HepG2 (cell line): Measurements from ENCODE around the gene TNS4. TPM values are rescaled to one million over a fixed set of nuclear protein-coding genes. Genes with fewer than 3 reads are reported as not detected.

Source experiments
- ATAC-seq: fragments of 200-7000 bp; cut with Tn5 transposase; 3 replicates; pipeline ENCODE4 v1.9.1; 2020; ENCODE audit warnings: mild to moderate bottlenecking, moderate library complexity
- BruUV-seq: library from RNA; stranded (reverse); fragments of 400-500 nt; replicated peaks from 2 replicates; lab custom pipeline; 2021; lab: Mats Ljungman, UMichigan
- CTCF ChIA-PET: fragments of 300-600 bp; formaldehyde crosslinking; extraction: SDS; loops from one replicate; lab custom pipeline; 2021; ENCODE audit warnings: low total read pairs, inconsistent platforms, low intra/inter-chr PET ratio; lab: Yijun Ruan, JAX
- POLR2A ChIA-PET: fragments of 350-600 bp; sonication (Branson Sonifier 250); formaldehyde crosslinking; loops from one replicate; lab custom pipeline; 2020; ENCODE audit warnings: antibody characterized with exemption, inconsistent platforms; lab: Yijun Ruan, JAX
- DNase-seq: peaks from one replicate; pipeline ENCODE4 v3.0.0-alpha.2; 2015; ENCODE audit warnings: low spot score
- FAIRE-seq: peaks from 3 replicates; lab custom pipeline; 2011; peaks lifted over from hg19 to GRCh38; lab: Jason Lieb, UNC
- H2AFZ ChIP-seq: one replicate; pipeline ENCODE4 v1.6.1; 2011; ENCODE audit warnings: low read length, inconsistent platforms
- H3K27ac ChIP-seq: fragments of 300-600 bp; 3 replicates; pipeline ENCODE4 v1.8.0; 2011; ENCODE audit warnings: mixed run types, mild to moderate bottlenecking, mixed read lengths, low read length, inconsistent platforms; ENCODE audit not compliant: insufficient read depth; ENCODE audit errors: extremely low read length
- H3K27me3 ChIP-seq, 2 experiments: fragments of 200-600 bp in 1 of 2; 2 replicates in 1 of 2; 3 replicates in 1 of 2; pipeline versions ENCODE4 v1.6.0 to v1.8.0; 2011; ENCODE audit warnings: low read length in 2 of 2, mild to moderate bottlenecking in 2 of 2, moderate library complexity in 2 of 2, inconsistent platforms in 1 of 2; ENCODE audit not compliant: insufficient read depth in 2 of 2, control insufficient read depth in 1 of 2
- H3K36me3 ChIP-seq, 2 experiments: fragments of 200-600 bp in 1 of 2; replicated peaks in 1 of 2; 2 replicates in 1 of 2; 3 replicates in 1 of 2; pipeline versions ENCODE4 v1.5.1 to v1.8.0; 2011; ENCODE audit warnings: low read length in 2 of 2, inconsistent platforms in 1 of 2; ENCODE audit not compliant: insufficient read depth in 2 of 2, control insufficient read depth in 1 of 2
- H3K4me1 ChIP-seq: 2 replicates; pipeline ENCODE4 v1.5.1; 2012; ENCODE audit warnings: low read length, inconsistent platforms; ENCODE audit not compliant: insufficient read depth
- H3K4me2 ChIP-seq: 2 replicates; pipeline ENCODE4 v1.6.0; 2011; ENCODE audit warnings: low read depth, low read length, inconsistent platforms
- H3K4me3 ChIP-seq, 3 experiments: fragments of 200-600 bp in 1 of 3; sonication (generic), shearing (Covaris generic) in 1 of 3; replicated peaks in 1 of 3; 2 replicates each; pipeline ENCODE4 v1.5.1; 2011 to 2016; ENCODE audit warnings: low read length in 3 of 3, inconsistent platforms in 2 of 3, low read depth in 2 of 3, mild to moderate bottlenecking in 2 of 3, control low read depth in 1 of 3, mixed read lengths in 1 of 3; ENCODE audit not compliant: insufficient read depth in 1 of 3
- H3K79me2 ChIP-seq: one replicate; pipeline ENCODE4 v1.6.1; 2011; ENCODE audit warnings: low read length, inconsistent platforms; ENCODE audit not compliant: insufficient read depth
- H3K9ac ChIP-seq: 2 replicates; pipeline ENCODE4 v1.6.0; 2011; ENCODE audit warnings: mild to moderate bottlenecking, low read depth, low read length, inconsistent platforms; ENCODE audit not compliant: insufficient read depth
- H3K9me3 ChIP-seq: 2 replicates; pipeline ENCODE4 v1.5.1; 2012; ENCODE audit warnings: mild to moderate bottlenecking, low read length
- H4K20me1 ChIP-seq: 2 replicates; pipeline ENCODE4 v1.6.0; 2011; ENCODE audit warnings: inconsistent platforms, mild to moderate bottlenecking, low read length, moderate library complexity; ENCODE audit not compliant: insufficient read depth
- AKAP8 ChIP-seq: sonication (generic); formaldehyde crosslinking; IDR thresholded peaks from 2 replicates; pipeline ENCODE4 v1.5.1; 2020; ENCODE audit warnings: mild to moderate bottlenecking, missing genetic modification reagents
- ARNT2 ChIP-seq: sonication (generic); formaldehyde crosslinking; IDR thresholded peaks from 2 replicates; pipeline ENCODE4 v1.8.0; 2022; ENCODE audit warnings: mild to moderate bottlenecking, low read depth, missing genetic modification reagents, moderate library complexity
- DMAP1 ChIP-seq: IDR thresholded peaks from 2 replicates; pipeline ENCODE4 v1.6.1; 2016
- DRAP1 ChIP-seq: IDR thresholded peaks from 2 replicates; pipeline ENCODE4 v1.6.1; 2016; ENCODE audit warnings: missing genetic modification reagents, missing compliant biosample characterization
- EEA1 ChIP-seq: sonication (generic); formaldehyde crosslinking; IDR thresholded peaks from 2 replicates; pipeline ENCODE4 v1.5.1; 2020; ENCODE audit warnings: mild to moderate bottlenecking, missing genetic modification reagents, borderline replicate concordance
- FOXC1 ChIP-seq: sonication (generic); formaldehyde crosslinking; IDR thresholded peaks from 2 replicates; pipeline ENCODE4 v1.8.0; 2022; ENCODE audit warnings: mild to moderate bottlenecking, missing genetic modification reagents, borderline replicate concordance
- KDM4B ChIP-seq: sonication (generic); formaldehyde crosslinking; IDR thresholded peaks from 2 replicates; pipeline ENCODE4 v1.4.0; 2020; ENCODE audit warnings: missing genetic modification reagents
- LCORL ChIP-seq, 2 experiments: fragments of 450-650 bp in 1 of 2; sonication (generic) in 1 of 2; formaldehyde crosslinking in 1 of 2; IDR thresholded peaks; 2 replicates each; pipeline versions ENCODE4 v1.5.0 to v1.6.1; 2017 to 2020; ENCODE audit warnings: antibody characterized with exemption in 1 of 2, missing genetic modification reagents in 1 of 2
- PATZ1 ChIP-seq: sonication (generic); formaldehyde crosslinking; IDR thresholded peaks from 2 replicates; pipeline ENCODE4 v1.4.0; 2020; ENCODE audit warnings: missing genetic modification reagents
- SMAD9 ChIP-seq: sonication (generic); formaldehyde crosslinking; IDR thresholded peaks from 2 replicates; pipeline ENCODE4 v1.5.1; 2020; ENCODE audit warnings: mild to moderate bottlenecking, missing genetic modification reagents
- SUZ12 ChIP-seq: fragments of 150-350 bp; IDR thresholded peaks from 2 replicates; pipeline ENCODE4 v1.6.1; 2014; ENCODE audit warnings: low read depth, low read length
- ZBTB20 ChIP-seq: sonication (generic); formaldehyde crosslinking; IDR thresholded peaks from 2 replicates; pipeline ENCODE4 v1.8.1; 2023; ENCODE audit warnings: missing genetic modification reagents, low read depth, mild to moderate bottlenecking, borderline replicate concordance
- ZNF572 ChIP-seq: sonication (generic); formaldehyde crosslinking; IDR thresholded peaks from 2 replicates; pipeline ENCODE4 v1.5.1; 2020; ENCODE audit warnings: mild to moderate bottlenecking, missing genetic modification reagents
- ZNF768 ChIP-seq: sonication (generic); formaldehyde crosslinking; IDR thresholded peaks from 2 replicates; pipeline ENCODE4 v1.4.0; 2020; ENCODE audit warnings: missing genetic modification reagents
- WGBS: methylation state at CpG from one replicate; pipeline ENCODE4 v1.1.6; 2017; ENCODE audit warnings: low lambda C conversion rate; 5-methylcytosine and 5-hydroxymethylcytosine counted together
- in situ Hi-C: cut with HindIII; loops from 2 replicates; pipeline ENCODE4 v1.10.0; 2017; ENCODE audit warnings: low pct_unique_long_range_greater_than_20kb; ENCODE audit not compliant: extremely low pct_ligation_motif_present
- intact Hi-C: fragments of 100-400 bp; cut with micrococcal nuclease; formaldehyde crosslinking; loops from one replicate; pipeline ENCODE4 v1.10.0; 2022; ENCODE audit not compliant: unreplicated experiment
- polyA plus RNA-seq, 8 experiments: library from polyadenylated mRNA; depleted of rRNA in 3 of 8; stranded (reverse) in 7 of 8; unstranded in 1 of 8; fragments of >200 nt; fragmentation: Illumina TruSeq in 4 of 8; extraction: Trizol in 4 of 8; gene quantifications; 2 replicates each; pipeline versions ENCODE4 v1.2.1 to v1.2.3, GENCODE V29; 2011 to 2016; ENCODE audit warnings: low read depth in 4 of 8, missing spikeins in 1 of 8, mixed read lengths in 1 of 8; ENCODE audit not compliant: insufficient read depth in 1 of 8
- total RNA-seq, 5 experiments: library from RNA; depleted of rRNA; stranded (reverse); fragments of >200 nt; fragmentation: Illumina TruSeq; extraction: Trizol; gene quantifications; 2 replicates each; pipeline ENCODE4 v1.2.3, GENCODE V29; 2016; ENCODE audit warnings: low read depth in 1 of 5
- TF ChIP-seq, protein P1 (sequence below): sonication (generic); formaldehyde crosslinking; IDR thresholded peaks from 2 replicates; pipeline ENCODE4 v1.4.0; 2020; ENCODE audit warnings: missing genetic modification reagents
- TF ChIP-seq, protein P2 (sequence below): sonication (generic); formaldehyde crosslinking; IDR thresholded peaks from 2 replicates; pipeline ENCODE4 v1.5.1; 2020; ENCODE audit warnings: mild to moderate bottlenecking, missing genetic modification reagents, moderate library complexity

TNS4 gene
- total and polyA plus RNA-seq, 2 of the 13 experiments (the other 11 are each of a cell fraction or from before 2014, with no cell fraction given), result 0.58 to 2.1 TPM

- no peaks in the 10 kb centered on the region for H3K79me2 ChIP-seq
- H3K4me2 ChIP-seq, result peak overlapping the region; percentile 90
- BruUV-seq, result no TSS peak
- in situ Hi-C loops, result no loop called here
- FAIRE-seq (no peak), ATAC-seq (no peak), DNase-seq (no peak)
- peak overlapping the region in 1 of 3 experiments; percentile 58; a peak in 3 of 6 replicates for H3K4me3 ChIP-seq
- CTCF ChIA-PET, result no interaction called here
- intact Hi-C loops, result no loop called here
- H3K9me3 ChIP-seq, result no peaks in the 10 kb centered on the region
- no peak overlapping the region for H2AFZ ChIP-seq
- H4K20me1 ChIP-seq, result no peaks in the 10 kb centered on the region
- H3K9ac ChIP-seq, result peak overlapping the region; percentile 70
- no peaks in the 10 kb centered on the region for H3K27me3 ChIP-seq
- H3K36me3 ChIP-seq, result no peaks in the 10 kb centered on the region
- POLR2A ChIA-PET, result interaction anchor here (1.3 to 4.3 kb wide), 7 partner anchors 11 to 1141 kb away, joined by 3 to 106 read pairs (median 10); partner anchors contain the start of genes EIF1 and KRT19
- H3K4me1 ChIP-seq, result peaks cover 73% of the 10 kb centered on the region
- WGBS, result 79% methylated on average over 2 of the region's 2 CpGs
- peak overlapping the region; percentile 85 for H3K27ac ChIP-seq
- no peak for TF ChIP-seq ZBTB20
- 0 out of 2 replicates have a peak, but pooled peaks have one; percentile 35 for TF ChIP-seq EEA1 (CRISPR knock-in tag)
- 0 out of 2 replicates have a peak, but pooled peaks have one; percentile 40 for TF ChIP-seq KDM4B
- TF ChIP-seq AKAP8 (CRISPR knock-in tag), result no peak
- 0 out of 2 replicates have a peak, but pooled peaks have one; percentile 10 for TF ChIP-seq SMAD9 (CRISPR knock-in tag)
- no peak for TF ChIP-seq PATZ1
- 0 out of 2 replicates have a peak, but pooled peaks have one; percentile 15 for TF ChIP-seq ARNT2 (CRISPR knock-in tag)
- no peak for TF ChIP-seq LCORL (IDR thresholded peaks at IDR 0.05)
- peak; percentile 54; the same call in 1 of the 2 replicates for TF ChIP-seq LCORL (CRISPR knock-in tag; IDR thresholded peaks at IDR 0.05)
- no peak for TF ChIP-seq DMAP1 (CRISPR knock-in tag)
- TF ChIP-seq, protein P1, sequence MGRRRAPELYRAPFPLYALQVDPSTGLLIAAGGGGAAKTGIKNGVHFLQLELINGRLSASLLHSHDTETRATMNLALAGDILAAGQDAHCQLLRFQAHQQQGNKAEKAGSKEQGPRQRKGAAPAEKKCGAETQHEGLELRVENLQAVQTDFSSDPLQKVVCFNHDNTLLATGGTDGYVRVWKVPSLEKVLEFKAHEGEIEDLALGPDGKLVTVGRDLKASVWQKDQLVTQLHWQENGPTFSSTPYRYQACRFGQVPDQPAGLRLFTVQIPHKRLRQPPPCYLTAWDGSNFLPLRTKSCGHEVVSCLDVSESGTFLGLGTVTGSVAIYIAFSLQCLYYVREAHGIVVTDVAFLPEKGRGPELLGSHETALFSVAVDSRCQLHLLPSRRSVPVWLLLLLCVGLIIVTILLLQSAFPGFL (CRISPR knock-in tag), result no peak
- TF ChIP-seq ZNF572 (CRISPR knock-in tag), result peak; percentile 58; the same call in 1 of the 2 replicates
- TF ChIP-seq, protein P2, sequence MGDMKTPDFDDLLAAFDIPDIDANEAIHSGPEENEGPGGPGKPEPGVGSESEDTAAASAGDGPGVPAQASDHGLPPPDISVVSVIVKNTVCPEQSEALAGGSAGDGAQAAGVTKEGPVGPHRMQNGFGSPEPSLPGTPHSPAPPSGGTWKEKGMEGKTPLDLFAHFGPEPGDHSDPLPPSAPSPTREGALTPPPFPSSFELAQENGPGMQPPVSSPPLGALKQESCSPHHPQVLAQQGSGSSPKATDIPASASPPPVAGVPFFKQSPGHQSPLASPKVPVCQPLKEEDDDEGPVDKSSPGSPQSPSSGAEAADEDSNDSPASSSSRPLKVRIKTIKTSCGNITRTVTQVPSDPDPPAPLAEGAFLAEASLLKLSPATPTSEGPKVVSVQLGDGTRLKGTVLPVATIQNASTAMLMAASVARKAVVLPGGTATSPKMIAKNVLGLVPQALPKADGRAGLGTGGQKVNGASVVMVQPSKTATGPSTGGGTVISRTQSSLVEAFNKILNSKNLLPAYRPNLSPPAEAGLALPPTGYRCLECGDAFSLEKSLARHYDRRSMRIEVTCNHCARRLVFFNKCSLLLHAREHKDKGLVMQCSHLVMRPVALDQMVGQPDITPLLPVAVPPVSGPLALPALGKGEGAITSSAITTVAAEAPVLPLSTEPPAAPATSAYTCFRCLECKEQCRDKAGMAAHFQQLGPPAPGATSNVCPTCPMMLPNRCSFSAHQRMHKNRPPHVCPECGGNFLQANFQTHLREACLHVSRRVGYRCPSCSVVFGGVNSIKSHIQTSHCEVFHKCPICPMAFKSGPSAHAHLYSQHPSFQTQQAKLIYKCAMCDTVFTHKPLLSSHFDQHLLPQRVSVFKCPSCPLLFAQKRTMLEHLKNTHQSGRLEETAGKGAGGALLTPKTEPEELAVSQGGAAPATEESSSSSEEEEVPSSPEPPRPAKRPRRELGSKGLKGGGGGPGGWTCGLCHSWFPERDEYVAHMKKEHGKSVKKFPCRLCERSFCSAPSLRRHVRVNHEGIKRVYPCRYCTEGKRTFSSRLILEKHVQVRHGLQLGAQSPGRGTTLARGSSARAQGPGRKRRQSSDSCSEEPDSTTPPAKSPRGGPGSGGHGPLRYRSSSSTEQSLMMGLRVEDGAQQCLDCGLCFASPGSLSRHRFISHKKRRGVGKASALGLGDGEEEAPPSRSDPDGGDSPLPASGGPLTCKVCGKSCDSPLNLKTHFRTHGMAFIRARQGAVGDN (CRISPR knock-in tag), result peak; percentile 43
- TF ChIP-seq DRAP1 (CRISPR knock-in tag), result no peak
- TF ChIP-seq FOXC1, result no peak
- TF ChIP-seq ZNF768, result peak; percentile 87
- TF ChIP-seq SUZ12, result no peak
Observed at GRCh38 chr17:40547785-40548478, 46.5 kb upstream of the TNS4 start.
